HG03571 (cell line): ENCODE results near the gene SORCS3.

Source experiments
- ATAC-seq: cut with Tn5 transposase; IDR thresholded peaks from one replicate; pipeline ENCODE4 v1.9.1; 2021; ENCODE audit not compliant: unreplicated experiment

SORCS3 gene

DNA sequence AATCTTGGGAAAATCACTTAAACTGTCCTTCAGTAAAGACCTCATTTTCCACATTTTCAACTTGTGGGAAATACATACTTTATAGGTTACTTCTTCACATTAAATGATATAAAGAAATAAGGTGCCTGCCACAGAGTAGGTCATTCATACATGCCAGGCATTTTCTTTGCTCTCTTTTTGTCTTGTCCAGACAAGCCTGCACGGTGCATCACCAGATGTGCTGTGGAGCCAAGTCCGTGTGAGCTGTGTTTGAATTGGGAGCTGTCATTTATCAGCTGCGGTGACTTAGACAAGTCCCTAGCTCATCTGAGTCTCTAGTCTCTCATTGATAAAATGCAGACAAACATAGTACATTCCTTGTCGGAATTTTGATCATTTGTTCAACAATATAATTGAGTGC lies 432.9 kb downstream of the SORCS3 start:
- ATAC-seq, result no peak

GRCh38 chr10:105075031-105075430 lies 433.9 kb downstream of the SORCS3 start:
- ATAC-seq, result no peak

DNA sequence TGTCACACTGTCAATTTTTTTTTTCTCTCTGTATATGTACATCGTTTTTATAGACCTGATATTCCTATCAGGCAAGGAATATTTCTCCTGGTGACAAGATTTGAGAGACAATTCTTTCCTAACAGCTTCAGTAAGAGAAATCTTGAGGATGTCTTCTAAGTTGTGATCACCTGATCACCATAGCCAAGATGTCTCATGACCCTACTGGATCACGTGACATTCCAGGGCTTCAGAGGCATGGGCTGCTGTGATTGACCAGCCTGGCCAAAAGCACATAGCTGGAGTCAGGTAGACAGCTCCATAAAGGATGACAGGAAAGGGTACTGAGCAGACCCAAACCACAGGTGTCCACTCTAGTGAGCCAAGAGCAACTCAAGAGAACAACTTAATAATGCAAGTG lies 444.9 kb downstream of the SORCS3 start:
- ATAC-seq, result no peak

GRCh38 chr10:105094048-105094447 lies 453.0 kb downstream of the SORCS3 start:
- ATAC-seq, result no peak

DNA sequence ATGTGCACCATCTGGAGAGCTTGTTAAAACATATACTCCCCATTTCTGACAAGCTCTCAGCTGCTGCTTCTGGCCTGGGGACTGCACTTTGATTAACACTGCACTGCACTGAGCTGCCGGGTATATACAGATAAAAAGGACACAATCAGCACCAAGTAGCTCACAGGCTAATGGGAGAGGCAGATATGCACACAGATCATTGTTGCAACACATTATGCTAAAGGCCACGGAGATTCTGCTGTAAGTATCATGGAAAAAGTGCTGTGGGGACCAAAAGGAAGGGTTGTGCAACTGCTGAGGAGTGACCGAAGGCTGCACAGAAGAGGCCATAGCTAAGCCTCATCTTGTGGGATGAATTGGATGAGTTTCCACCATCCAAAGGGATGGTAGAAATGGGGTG lies 455.2 kb downstream of the SORCS3 start:
- ATAC-seq, result no peak

GRCh38 chr10:105102977-105103376 lies 461.9 kb downstream of the SORCS3 start:
- ATAC-seq, result no peak

DNA sequence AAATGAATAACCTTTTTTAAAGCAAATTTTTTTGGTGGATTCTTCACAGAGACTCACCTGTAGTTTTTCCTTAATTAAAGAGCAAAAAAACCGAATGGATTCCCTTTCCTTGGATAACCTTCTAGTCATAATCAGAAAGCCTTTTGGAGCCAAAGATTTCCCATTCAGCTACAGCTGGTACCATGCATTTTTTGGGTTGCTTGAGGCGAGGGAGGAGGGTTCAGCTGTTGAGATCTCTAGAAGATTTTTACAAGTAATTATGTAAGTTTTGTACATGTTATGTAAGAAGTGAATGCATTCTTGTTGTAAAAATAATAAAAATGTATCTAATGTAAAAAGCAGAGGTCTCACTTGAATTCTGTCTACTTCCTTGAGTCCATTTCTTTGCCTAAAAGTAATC lies 463.2 kb downstream of the SORCS3 start:
- no peak for ATAC-seq

DNA sequence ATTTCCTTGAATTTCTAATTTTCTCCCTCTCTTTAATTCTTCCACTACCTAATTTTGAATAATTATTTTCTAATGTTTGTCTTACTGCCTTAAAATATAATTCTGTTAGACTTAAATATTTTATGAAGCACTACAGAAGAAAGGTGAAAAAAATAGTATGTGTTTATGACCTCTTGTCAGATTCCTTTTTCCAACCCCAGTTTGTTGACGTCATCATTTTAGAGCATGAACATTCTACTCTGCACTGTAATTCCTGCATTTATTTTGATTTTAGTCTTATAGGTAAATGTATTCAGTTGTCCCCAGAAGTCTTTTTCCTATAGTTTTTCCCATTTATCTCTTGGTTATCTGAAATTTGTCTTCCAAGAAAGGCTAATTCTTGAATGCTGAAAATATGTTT lies 468.1 kb downstream of the SORCS3 start:
- no peak for ATAC-seq

- ATAC-seq, result no peak
Observed at GRCh38 chr10:105112862-105113261, 471.8 kb downstream of the SORCS3 start.

GRCh38 chr10:105113666-105114065 lies 472.6 kb downstream of the SORCS3 start:
- no peak for ATAC-seq

GRCh38 chr10:105121743-105122142 lies 480.7 kb downstream of the SORCS3 start:
- ATAC-seq, result no peak

- no peak for ATAC-seq
Observed at GRCh38 chr10:105128111-105128510, 487.0 kb downstream of the SORCS3 start.

DNA sequence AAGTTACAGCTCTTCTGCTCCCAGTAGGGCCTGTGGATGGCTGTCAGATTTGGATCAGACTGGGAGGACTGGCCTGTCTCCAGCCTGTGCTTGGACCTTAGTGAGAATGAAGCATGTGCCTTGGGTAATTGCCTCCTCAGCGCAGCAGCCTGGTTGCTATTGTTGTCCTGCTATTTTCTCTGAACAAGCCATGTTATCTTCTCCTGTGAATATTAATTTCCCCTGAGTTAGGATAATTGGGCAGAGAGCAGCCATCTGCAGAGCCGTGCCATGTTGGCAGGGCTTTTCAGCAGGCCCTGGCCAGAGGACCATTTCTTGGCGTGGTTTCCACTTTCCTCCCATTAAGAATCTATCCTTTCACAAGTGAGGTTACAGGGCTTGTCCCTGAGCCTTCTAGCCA lies 497.3 kb downstream of the SORCS3 start:
- ATAC-seq, result no peak

GRCh38 chr10:105139363-105139896 lies 498.3 kb downstream of the SORCS3 start:
- ATAC-seq, result no peak

GRCh38 chr10:105140600-105140999 lies 499.5 kb downstream of the SORCS3 start:
- ATAC-seq, result no peak

GRCh38 chr10:105145711-105146110 lies 504.6 kb downstream of the SORCS3 start:
- ATAC-seq, result no peak

DNA sequence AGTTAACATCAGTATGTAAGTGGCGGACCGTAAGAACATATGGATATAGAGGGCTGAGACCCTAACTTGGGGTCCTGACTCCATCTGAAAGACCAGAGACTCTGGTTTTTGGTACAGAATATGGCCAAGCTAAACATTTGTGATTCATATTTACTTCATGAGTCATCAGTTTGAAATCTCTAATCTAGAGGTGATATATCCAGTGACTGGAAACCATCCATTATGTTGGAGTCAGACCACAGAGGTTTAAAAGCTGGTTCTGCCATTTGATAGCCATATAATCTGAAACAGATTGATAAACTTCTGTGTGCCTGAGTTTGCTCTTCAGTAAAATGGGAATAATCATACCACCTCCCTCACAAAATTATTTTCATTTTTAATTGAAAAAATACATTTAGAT lies 505.3 kb downstream of the SORCS3 start:
- no peak for ATAC-seq

- ATAC-seq, result no peak
Observed at GRCh38 chr10:105148456-105148855, 507.4 kb downstream of the SORCS3 start.

DNA sequence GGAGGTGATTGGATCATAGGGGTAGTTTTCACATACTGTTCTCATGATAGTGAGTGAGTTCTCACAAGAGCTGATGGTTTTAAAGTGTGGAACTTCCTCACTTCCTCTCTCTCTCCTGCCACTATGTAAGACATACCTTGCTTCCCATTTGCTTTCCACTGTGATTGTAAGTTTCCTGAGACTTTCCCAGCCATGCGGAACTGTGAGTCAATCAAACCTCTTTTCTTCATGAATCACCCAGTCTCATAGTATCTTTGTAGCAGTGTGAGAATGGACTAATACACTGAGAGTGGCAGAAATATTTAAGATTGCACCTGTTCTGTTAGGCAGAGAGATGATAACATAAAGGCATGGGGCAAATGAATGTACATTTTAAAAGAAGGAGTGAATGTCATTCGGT lies 507.8 kb downstream of the SORCS3 start:
- ATAC-seq, result no peak

- no peak for ATAC-seq
Observed at GRCh38 chr10:105149371-105149891, 508.3 kb downstream of the SORCS3 start.

GRCh38 chr10:105150259-105150880 lies 509.3 kb downstream of the SORCS3 start:
- ATAC-seq, result no peak

- no peak for ATAC-seq
Observed at GRCh38 chr10:105154736-105155135, 513.6 kb downstream of the SORCS3 start.

DNA sequence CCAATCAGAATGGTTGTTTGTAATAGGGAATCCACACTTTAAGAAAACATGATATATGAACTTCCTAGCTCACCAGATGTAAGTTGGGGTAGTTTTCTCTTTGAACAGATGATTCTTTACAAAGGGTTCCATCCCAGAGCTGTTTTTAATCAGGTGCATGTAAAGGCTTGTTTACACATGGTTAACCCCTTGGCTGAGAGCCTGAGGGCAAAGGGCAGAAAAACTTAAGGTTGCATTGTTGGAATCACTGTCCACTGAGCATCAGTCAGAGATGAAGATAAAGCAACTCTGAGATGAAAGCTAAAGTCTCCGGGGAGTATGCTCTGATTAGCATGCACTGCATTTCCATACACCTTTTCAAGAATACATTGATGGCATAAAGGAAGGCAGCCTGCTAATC lies 518.2 kb downstream of the SORCS3 start:
- ATAC-seq, result no peak
